IPS-18a (cell line): ENCODE data around the gene HUWE1.
"Not testable (repeated sequence)": the region's sequence is repeated elsewhere in the genome, so short reads cannot be mapped to it uniquely, and the experiment has no call there.

Experiments used
- H3K27ac ChIP-seq: one replicate; pipeline ENCODE4 v1.5.1; 2013; ENCODE audit warnings: low read length
- H3K27me3 ChIP-seq: one replicate; pipeline ENCODE4 v1.6.1; 2013; ENCODE audit warnings: mild to moderate bottlenecking, low read length; ENCODE audit not compliant: control insufficient read depth, insufficient read depth
- H3K36me3 ChIP-seq: one replicate; pipeline ENCODE4 v1.6.1; 2013; ENCODE audit warnings: low read depth, low read length; ENCODE audit not compliant: control insufficient read depth
- H3K4me1 ChIP-seq: one replicate; pipeline ENCODE4 v1.6.1; 2013; ENCODE audit warnings: low read depth, low read length; ENCODE audit not compliant: control insufficient read depth
- H3K4me3 ChIP-seq: one replicate; pipeline ENCODE4 v1.5.1; 2013; ENCODE audit warnings: low read length
- H3K9ac ChIP-seq: one replicate; pipeline ENCODE4 v1.6.1; 2013; ENCODE audit warnings: mild to moderate bottlenecking, low read length, moderate library complexity
- H3K9me3 ChIP-seq: one replicate; pipeline ENCODE4 v1.6.1; 2013; ENCODE audit warnings: low read depth, low read length; ENCODE audit not compliant: control insufficient read depth

HUWE1 gene

GRCh38 chrX:53561912-53562311 lies 124.6 kb downstream of the HUWE1 start:
- Histone ChIP-seq H3K27ac (no peak overlapping the region), H3K4me3 (no peak overlapping the region), H3K9me3 (peaks cover 9% of the 10 kb centered on the region), H3K27me3 (no peaks in the 10 kb centered on the region), H3K4me1 (no peaks in the 10 kb centered on the region), H3K36me3 (peaks cover 97% of the 10 kb centered on the region), H3K9ac (no peak overlapping the region)

- H3K4me3 ChIP-seq = no peak overlapping the region
- H3K4me1 ChIP-seq = no peaks in the 10 kb centered on the region
- no peak overlapping the region for H3K27ac ChIP-seq
- H3K9me3 ChIP-seq = peaks cover 9% of the 10 kb centered on the region
- H3K27me3 ChIP-seq = no peaks in the 10 kb centered on the region
- H3K9ac ChIP-seq = no peak overlapping the region
- peaks cover 93% of the 10 kb centered on the region for H3K36me3 ChIP-seq
These were observed 127.9 kb downstream of the HUWE1 start for GRCh38 chrX:53558646-53559045.

DNA sequence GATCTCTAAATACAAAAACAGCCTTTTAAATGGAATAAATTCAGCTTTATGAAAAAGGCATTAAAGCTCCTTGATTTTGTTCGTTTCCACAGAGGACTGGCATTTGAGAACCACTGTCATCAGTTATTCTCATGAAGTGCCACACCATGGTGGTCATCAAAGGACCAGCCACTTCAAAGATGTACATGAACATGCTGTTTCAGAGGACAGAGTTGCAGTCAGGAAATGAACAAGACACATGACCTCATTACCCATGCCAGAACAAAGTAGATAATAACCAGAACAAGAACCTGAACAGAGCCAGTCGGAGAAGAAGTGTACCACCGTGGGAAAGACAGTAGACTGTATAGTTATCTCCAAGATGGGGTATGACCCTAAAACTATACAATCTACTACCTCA lies 129.7 kb downstream of the HUWE1 start:
- Histone ChIP-seq H3K27me3 (no peaks in the 10 kb centered on the region), H3K9me3 (peaks cover 9% of the 10 kb centered on the region)

DNA sequence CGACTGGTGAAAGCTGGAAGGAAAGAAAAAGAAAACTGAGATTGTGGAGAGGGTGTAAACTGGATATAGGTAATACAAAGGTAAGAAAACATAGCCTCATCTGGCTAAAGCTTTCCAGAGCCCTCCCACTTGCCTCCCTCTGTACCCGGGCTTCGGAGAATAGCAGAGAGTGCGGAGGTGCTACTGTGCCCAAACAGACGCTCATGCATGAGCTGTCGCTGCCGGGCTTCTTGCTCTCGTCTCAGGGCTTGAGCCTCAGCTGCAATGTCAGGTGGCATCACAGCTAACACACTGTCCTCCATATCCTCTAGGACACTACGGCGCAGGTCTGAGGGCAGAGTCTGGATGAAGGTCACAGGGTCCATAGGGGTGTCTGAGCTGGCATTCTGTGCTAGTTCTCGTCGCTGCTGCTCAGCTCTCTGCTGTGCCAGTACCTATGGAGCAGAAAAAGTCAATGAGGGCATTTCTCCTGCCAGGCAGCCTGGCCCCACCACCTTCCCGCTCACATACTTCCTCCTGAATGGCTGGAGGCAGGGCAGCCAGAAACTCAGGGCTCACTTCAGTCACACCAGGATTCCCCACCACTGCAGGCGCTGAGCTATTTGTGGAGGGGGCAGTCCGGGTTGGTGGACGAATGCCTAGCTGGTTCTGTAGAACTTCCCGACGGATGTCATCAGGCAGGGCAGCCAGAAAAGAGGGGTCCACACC lies 135.6 kb downstream of the HUWE1 start:
- no peak overlapping the region for H3K4me3 ChIP-seq
- no peaks in the 10 kb centered on the region for H3K27me3 ChIP-seq
- H3K27ac ChIP-seq = no peak overlapping the region
- peaks cover 4% of the 10 kb centered on the region for H3K9me3 ChIP-seq
- peaks cover 89% of the 10 kb centered on the region for H3K36me3 ChIP-seq
- H3K4me1 ChIP-seq = no peaks in the 10 kb centered on the region
- no peak overlapping the region for H3K9ac ChIP-seq

More for the DNA sequence above, 129.7 kb downstream of the HUWE1 start:
- no peak overlapping the region for H3K27ac ChIP-seq
- H3K36me3 ChIP-seq = peaks cover 87% of the 10 kb centered on the region
- no peaks in the 10 kb centered on the region for H3K4me1 ChIP-seq
- H3K4me3 ChIP-seq = no peak overlapping the region
- H3K9ac ChIP-seq = no peak overlapping the region

DNA sequence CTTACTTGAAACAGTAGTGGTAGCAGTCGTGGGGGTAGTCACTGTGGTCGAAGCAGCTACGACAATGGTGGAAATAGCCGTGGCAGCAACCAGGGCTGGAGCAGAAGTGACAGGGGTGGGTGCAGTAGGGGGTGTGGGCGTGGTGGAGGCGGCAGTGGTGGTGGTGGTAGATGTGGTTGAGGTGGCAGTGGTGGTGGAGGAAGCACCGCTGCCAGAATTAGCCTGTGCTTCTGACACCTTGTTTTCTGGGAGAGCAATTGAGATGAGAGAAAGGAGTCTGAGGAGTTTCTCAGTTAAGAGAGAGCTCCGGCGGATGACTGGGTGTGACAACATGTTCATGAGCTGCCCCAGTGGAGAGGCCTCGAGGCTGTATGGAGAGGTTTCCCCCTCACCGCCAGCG lies 138.9 kb downstream of the HUWE1 start:
- H3K4me1 ChIP-seq = no peaks in the 10 kb centered on the region
- H3K27ac ChIP-seq = no peak overlapping the region
- H3K27me3 ChIP-seq = no peaks in the 10 kb centered on the region
- no peak overlapping the region for H3K4me3 ChIP-seq
- H3K9me3 ChIP-seq = peaks cover 4% of the 10 kb centered on the region
- H3K36me3 ChIP-seq = peaks cover 98% of the 10 kb centered on the region
- H3K9ac ChIP-seq = no peak overlapping the region

- Histone ChIP-seq H3K9ac (no peak overlapping the region), H3K4me3 (no peak overlapping the region), H3K27me3 (no peaks in the 10 kb centered on the region), H3K4me1 (no peaks in the 10 kb centered on the region), H3K36me3 (peaks cover 90% of the 10 kb centered on the region), H3K27ac (no peak overlapping the region), H3K9me3 (no peaks in the 10 kb centered on the region)
These were observed 141.6 kb downstream of the HUWE1 start for GRCh38 chrX:53544936-53545335.

DNA sequence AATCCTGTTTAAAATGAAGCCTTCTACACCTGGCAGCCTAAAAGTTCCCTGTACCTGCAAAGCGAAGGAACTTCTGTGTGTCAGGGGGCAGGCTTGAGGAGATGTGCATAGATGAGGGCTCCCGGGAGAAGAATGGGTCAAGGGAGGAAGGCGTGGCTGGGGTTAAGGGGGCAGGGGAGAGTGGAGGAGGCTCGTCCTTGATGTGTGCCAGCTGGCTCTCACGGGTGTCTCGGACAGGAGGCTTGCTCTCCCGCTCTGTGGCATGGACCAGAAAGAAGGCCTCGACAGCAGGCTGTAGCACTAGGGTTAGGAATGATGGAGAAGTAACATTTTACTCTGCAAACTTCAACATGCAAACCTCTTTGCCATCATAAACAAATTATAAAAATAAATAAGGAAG lies 147.7 kb downstream of the HUWE1 start:
- Histone ChIP-seq H3K9me3 (peaks cover 5% of the 10 kb centered on the region), H3K36me3 (peaks cover 91% of the 10 kb centered on the region)

DNA sequence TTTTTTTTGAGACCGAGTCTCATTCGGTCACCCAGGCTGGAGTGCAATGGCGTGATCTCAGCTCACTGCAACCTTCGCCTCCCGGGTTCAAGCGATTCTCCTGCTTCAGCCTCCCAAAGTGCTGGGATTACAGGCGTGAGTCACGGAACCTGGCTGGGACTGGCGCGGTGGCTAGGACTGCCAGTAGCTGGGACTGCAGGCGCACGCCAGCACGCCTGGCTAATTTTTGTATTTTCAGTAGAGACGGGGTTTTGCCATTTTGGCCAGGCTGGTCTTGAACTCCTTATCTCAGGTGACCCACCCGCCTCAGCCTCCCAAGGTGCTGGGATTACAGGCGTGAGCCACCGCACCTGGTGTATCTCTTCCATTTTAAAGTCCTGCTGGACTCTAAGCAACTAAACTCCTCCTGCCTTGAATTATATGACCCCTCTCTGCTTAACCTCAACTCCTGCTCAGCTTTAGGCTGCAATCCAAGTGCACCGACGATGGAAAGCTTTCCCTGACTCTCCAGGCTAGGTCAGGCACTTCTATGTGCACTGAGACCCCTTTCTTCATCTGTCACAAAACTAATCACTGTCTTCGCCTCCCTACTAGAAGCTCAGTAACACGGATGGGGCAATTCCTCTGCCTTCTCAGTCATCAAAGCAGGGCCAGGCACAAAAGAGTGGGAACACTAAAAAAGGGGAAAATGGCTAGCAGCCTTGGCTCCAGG lies 155.1 kb downstream of the HUWE1 start:
- Histone ChIP-seq H3K9me3 (peaks cover 25% of the 10 kb centered on the region), H3K36me3 (peaks cover 34% of the 10 kb centered on the region)
- H3K4me1 ChIP-seq, H3K27me3 ChIP-seq, H3K27ac ChIP-seq, H3K9ac ChIP-seq, H3K4me3 ChIP-seq: not testable (repeated sequence)

More for the DNA sequence above, 147.7 kb downstream of the HUWE1 start:
- H3K4me1 ChIP-seq = no peaks in the 10 kb centered on the region
- H3K27me3 ChIP-seq = no peaks in the 10 kb centered on the region
- no peak overlapping the region for H3K9ac ChIP-seq
- H3K4me3 ChIP-seq = no peak overlapping the region
- no peak overlapping the region for H3K27ac ChIP-seq

DNA sequence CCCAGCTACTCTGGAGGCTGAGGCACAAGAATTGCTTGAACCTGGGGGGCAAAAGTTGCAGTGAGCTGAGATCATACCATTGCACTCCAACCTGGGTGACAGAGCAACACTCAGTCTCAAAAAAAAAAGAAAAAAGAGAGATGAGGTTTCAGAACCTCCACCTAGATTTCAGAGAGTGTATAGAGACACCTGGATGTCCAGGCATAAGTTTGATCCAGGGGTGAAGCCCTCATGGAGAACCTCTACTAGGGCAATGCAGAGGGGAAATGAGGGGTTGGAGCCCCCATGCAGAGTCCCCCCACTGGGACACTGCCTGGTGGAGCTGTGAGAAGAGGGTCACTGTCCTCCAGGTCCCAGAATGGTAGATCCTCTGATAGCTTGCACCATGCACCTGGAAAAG lies 159.5 kb downstream of the HUWE1 start:
- Histone ChIP-seq H3K36me3 (no peaks in the 10 kb centered on the region), H3K27me3 (no peaks in the 10 kb centered on the region), H3K9me3 (peaks cover 22% of the 10 kb centered on the region), H3K4me3 (no peak overlapping the region), H3K27ac (no peak overlapping the region), H3K9ac (no peak overlapping the region), H3K4me1 (no peaks in the 10 kb centered on the region)

GRCh38 chrX:53511322-53511721 lies 175.2 kb downstream of the HUWE1 start:
- no peak overlapping the region for H3K27ac ChIP-seq

DNA sequence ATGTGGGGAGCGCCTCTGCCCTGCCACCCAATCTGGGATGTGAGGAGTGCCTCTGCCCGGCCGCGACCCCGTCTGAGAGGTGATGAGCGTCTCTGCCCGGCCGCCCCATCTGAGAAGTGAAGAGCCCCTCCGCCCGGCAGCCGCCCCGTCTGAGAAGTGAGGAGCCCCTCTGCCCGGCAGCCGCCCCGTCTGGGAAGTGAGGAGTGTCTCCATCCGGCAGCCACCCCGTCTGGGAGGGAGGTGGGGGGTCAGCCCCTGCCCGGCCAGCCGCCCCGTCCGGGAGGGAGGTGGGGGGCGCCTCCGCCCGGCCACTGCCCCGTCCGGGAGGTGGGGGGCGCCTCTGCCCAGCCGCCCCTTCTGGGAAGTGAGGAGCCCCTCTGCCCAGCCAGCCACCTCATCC lies 182.5 kb downstream of the HUWE1 start:
- not testable (repeated sequence) for H3K9ac ChIP-seq, H3K27ac ChIP-seq, H3K9me3 ChIP-seq, H3K27me3 ChIP-seq, H3K4me3 ChIP-seq, H3K36me3 ChIP-seq, H3K4me1 ChIP-seq

More at GRCh38 chrX:53511322-53511721, 175.2 kb downstream of the HUWE1 start:
- no peak overlapping the region for H3K4me3 ChIP-seq
- H3K4me1 ChIP-seq = no peaks in the 10 kb centered on the region
- H3K27me3 ChIP-seq = no peaks in the 10 kb centered on the region
- H3K9ac ChIP-seq = no peak overlapping the region
- no peaks in the 10 kb centered on the region for H3K36me3 ChIP-seq
- no peaks in the 10 kb centered on the region for H3K9me3 ChIP-seq

DNA sequence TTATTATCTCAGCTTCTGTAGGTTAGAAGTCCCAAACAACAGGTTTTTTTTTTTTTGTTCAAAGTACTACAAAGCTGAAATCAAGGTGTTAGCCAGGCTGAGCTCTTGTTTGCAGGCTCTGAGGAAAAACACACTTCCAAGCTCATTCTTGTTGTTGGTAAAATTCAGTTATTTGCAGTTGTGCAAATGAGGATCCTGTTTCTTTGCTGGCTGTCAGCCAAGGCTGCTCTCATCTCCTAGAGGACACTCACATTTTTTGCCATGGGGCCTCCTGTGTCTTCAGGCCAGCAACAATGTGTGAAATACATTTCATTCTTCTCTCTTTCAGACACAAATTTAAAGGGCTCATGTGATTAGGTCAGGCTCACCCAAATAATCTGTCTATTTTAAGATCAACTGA lies 192.1 kb downstream of the HUWE1 start:
- H3K36me3 ChIP-seq = no peaks in the 10 kb centered on the region
- H3K27ac ChIP-seq = no peak overlapping the region
- H3K9me3 ChIP-seq = peaks cover 8% of the 10 kb centered on the region
- H3K4me3 ChIP-seq = no peak overlapping the region
- H3K27me3 ChIP-seq = no peaks in the 10 kb centered on the region
- no peak overlapping the region for H3K9ac ChIP-seq
- no peaks in the 10 kb centered on the region for H3K4me1 ChIP-seq
